ENCODE measurements around the gene LRP1B. TPM values are rescaled to one million over a fixed set of nuclear protein-coding genes. Genes with fewer than 3 reads are reported as not detected.

Gene LRP1B
- polyA plus RNA-seq, 1 donor from 2014 or later = 12.7 TPM

GRCh38 chr2:140949932-140950331 lies 1180.9 kb downstream of the LRP1B start:
- no peaks in the 10 kb centered on the region for H3K27me3 ChIP-seq (ENCODE audit: insufficient read depth, low read depth, low read length)
- no peak overlapping the region for H3K27ac ChIP-seq (ENCODE audit: low read length)
- H4K20me1 ChIP-seq (ENCODE audit: insufficient read depth) = no peaks in the 10 kb centered on the region
- TF ChIP-seq, protein P1, sequence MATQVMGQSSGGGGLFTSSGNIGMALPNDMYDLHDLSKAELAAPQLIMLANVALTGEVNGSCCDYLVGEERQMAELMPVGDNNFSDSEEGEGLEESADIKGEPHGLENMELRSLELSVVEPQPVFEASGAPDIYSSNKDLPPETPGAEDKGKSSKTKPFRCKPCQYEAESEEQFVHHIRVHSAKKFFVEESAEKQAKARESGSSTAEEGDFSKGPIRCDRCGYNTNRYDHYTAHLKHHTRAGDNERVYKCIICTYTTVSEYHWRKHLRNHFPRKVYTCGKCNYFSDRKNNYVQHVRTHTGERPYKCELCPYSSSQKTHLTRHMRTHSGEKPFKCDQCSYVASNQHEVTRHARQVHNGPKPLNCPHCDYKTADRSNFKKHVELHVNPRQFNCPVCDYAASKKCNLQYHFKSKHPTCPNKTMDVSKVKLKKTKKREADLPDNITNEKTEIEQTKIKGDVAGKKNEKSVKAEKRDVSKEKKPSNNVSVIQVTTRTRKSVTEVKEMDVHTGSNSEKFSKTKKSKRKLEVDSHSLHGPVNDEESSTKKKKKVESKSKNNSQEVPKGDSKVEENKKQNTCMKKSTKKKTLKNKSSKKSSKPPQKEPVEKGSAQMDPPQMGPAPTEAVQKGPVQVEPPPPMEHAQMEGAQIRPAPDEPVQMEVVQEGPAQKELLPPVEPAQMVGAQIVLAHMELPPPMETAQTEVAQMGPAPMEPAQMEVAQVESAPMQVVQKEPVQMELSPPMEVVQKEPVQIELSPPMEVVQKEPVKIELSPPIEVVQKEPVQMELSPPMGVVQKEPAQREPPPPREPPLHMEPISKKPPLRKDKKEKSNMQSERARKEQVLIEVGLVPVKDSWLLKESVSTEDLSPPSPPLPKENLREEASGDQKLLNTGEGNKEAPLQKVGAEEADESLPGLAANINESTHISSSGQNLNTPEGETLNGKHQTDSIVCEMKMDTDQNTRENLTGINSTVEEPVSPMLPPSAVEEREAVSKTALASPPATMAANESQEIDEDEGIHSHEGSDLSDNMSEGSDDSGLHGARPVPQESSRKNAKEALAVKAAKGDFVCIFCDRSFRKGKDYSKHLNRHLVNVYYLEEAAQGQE (IDR thresholded peaks at IDR 0.05; ENCODE audit: borderline replicate concordance) = no peak
- TF ChIP-seq POLR2AphosphoS5 (IDR thresholded peaks at IDR 0.05) (no peak), EP300 (conservative IDR thresholded peaks at IDR 0.05; ENCODE audit: poor library complexity, severe bottlenecking) (no peak), EZH2 (IDR thresholded peaks at IDR 0.05; ENCODE audit: borderline replicate concordance, insufficient read depth, low read length, poor library complexity, severe bottlenecking) (no peak), MXI1 (conservative IDR thresholded peaks at IDR 0.05; ENCODE audit: poor library complexity, severe bottlenecking) (no peak)
- no peaks in the 10 kb centered on the region for H3K36me3 ChIP-seq (ENCODE audit: insufficient read depth, low read length)
- H3K9ac ChIP-seq (ENCODE audit: low read length) = no peak overlapping the region
- H3K9me2 ChIP-seq (ENCODE audit: insufficient read depth, low read length) = no peaks in the 10 kb centered on the region
- no peak overlapping the region for H2AFZ ChIP-seq (ENCODE audit: low read depth, low read length)
- H3K4me2 ChIP-seq (ENCODE audit: low read length) = no peak overlapping the region
- H3K79me2 ChIP-seq (replicated peaks; ENCODE audit: insufficient read depth, low read length) = no peaks in the 10 kb centered on the region
- no peaks in the 10 kb centered on the region for H3K9me3 ChIP-seq (ENCODE audit: low read length)
- no peak overlapping the region for H3K4me3 ChIP-seq (ENCODE audit: low read length)
- H3F3A ChIP-seq (ENCODE audit: insufficient read depth, low read length, poor library complexity, severe bottlenecking) = no peaks in the 10 kb centered on the region

DNA sequence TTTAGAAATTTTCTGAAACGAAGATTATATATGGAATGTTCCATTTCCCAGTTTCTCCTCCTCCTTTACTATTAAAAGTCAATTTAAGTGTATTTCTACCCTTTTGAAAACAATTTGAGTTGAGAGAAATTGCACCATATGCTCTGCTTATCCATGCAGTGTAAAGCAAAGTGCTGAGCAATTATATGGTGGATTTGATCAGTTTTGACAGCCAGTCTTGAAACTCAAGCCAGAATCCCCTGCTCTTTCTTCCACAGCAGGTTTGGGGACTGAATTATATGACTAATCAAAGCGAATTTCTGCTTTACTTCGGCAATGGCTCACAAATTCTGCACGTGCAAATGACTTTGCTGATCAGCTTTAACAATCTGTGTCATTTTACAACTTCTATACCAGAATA lies 1183.6 kb downstream of the LRP1B start:
- H2AFZ ChIP-seq (ENCODE audit: low read depth, low read length) = no peak overlapping the region
- no peak overlapping the region for H3K27ac ChIP-seq (ENCODE audit: low read length)
- no peaks in the 10 kb centered on the region for H4K20me1 ChIP-seq (ENCODE audit: insufficient read depth)
- no peaks in the 10 kb centered on the region for H3K9me3 ChIP-seq (ENCODE audit: low read length)
- H3K36me3 ChIP-seq (ENCODE audit: insufficient read depth, low read length) = no peaks in the 10 kb centered on the region
- H3K4me2 ChIP-seq (ENCODE audit: low read length) = no peak overlapping the region
- TF ChIP-seq RAD21 (conservative IDR thresholded peaks at IDR 0.05) = no peak
- no peak for TF ChIP-seq SMC3 (conservative IDR thresholded peaks at IDR 0.05; ENCODE audit: poor library complexity)
- TF ChIP-seq EZH2 (IDR thresholded peaks at IDR 0.05; ENCODE audit: borderline replicate concordance, insufficient read depth, low read length, poor library complexity, severe bottlenecking) = no peak
- TF ChIP-seq CTCF (IDR thresholded peaks at IDR 0.05; ENCODE audit: poor library complexity, severe bottlenecking) = no peak
- TF ChIP-seq EP300 (conservative IDR thresholded peaks at IDR 0.05; ENCODE audit: poor library complexity, severe bottlenecking) = no peak
- no peak for TF ChIP-seq TAF1 (IDR thresholded peaks at IDR 0.05; ENCODE audit: low read depth)
- TF ChIP-seq, protein P1 (IDR thresholded peaks at IDR 0.05; ENCODE audit: borderline replicate concordance) = no peak
- no peak for TF ChIP-seq MXI1 (conservative IDR thresholded peaks at IDR 0.05; ENCODE audit: poor library complexity, severe bottlenecking)
- H3K9me2 ChIP-seq (ENCODE audit: insufficient read depth, low read length) = no peaks in the 10 kb centered on the region
- H3K4me3 ChIP-seq (ENCODE audit: low read length) = no peak overlapping the region
- no peaks in the 10 kb centered on the region for H3K79me2 ChIP-seq (replicated peaks; ENCODE audit: insufficient read depth, low read length)
- H3K27me3 ChIP-seq (ENCODE audit: insufficient read depth, low read depth, low read length) = no peaks in the 10 kb centered on the region
- H3F3A ChIP-seq (ENCODE audit: insufficient read depth, low read length, poor library complexity, severe bottlenecking) = no peaks in the 10 kb centered on the region
- no peak overlapping the region for H3K9ac ChIP-seq (ENCODE audit: low read length)

All from neural cell (in vitro differentiated cells).